GM23338 (cell line): ENCODE results near the gene LTV1. TPM values are rescaled to one million over a fixed set of nuclear protein-coding genes. Genes with fewer than 3 reads are reported as not detected.

Source experiments
- ATAC-seq: fragments of 200-7000 bp; cut with Tn5 transposase; 3 replicates; pipeline ENCODE4 v1.9.1; 2020
- DNase-seq: peaks from one replicate; pipeline ENCODE4 v3.0.0-alpha.2; 2015; ENCODE audit warnings: low spot score
- H2AFZ ChIP-seq: fragments of 200-600 bp; sonication (generic); 2 replicates; pipeline ENCODE4 v1.8.0; 2016; ENCODE audit warnings: antibody characterized with exemption, mild to moderate bottlenecking, moderate library complexity
- H3F3A ChIP-seq: fragments of 200-600 bp; sonication (generic); replicated peaks from 2 replicates; pipeline ENCODE4 v1.8.0; 2017; ENCODE audit warnings: antibody characterized with exemption, mixed run types, low read depth
- H3K27ac ChIP-seq: fragments of 200-600 bp; sonication (generic); 2 replicates; pipeline ENCODE4 v1.6.1; 2016; ENCODE audit warnings: low read depth
- H3K27me3 ChIP-seq: fragments of 200-600 bp; sonication (generic); 2 replicates; pipeline ENCODE4 v1.8.0; 2016; ENCODE audit warnings: mild to moderate bottlenecking, mixed run types, moderate library complexity; ENCODE audit not compliant: insufficient read depth
- H3K36me3 ChIP-seq: fragments of 200-600 bp; sonication (generic); 2 replicates; pipeline ENCODE4 v1.8.0; 2016; ENCODE audit warnings: mild to moderate bottlenecking; ENCODE audit not compliant: insufficient read depth
- H3K4me1 ChIP-seq: fragments of 200-600 bp; sonication (generic); 2 replicates; pipeline ENCODE4 v1.8.0; 2016; ENCODE audit warnings: mild to moderate bottlenecking, moderate library complexity; ENCODE audit not compliant: insufficient read depth
- H3K4me2 ChIP-seq: fragments of 200-600 bp; sonication (generic); 2 replicates; pipeline ENCODE4 v1.7.1; 2017; ENCODE audit warnings: mixed run types
- H3K4me3 ChIP-seq: fragments of 200-600 bp; sonication (generic); 2 replicates; pipeline ENCODE4 v1.6.1; 2016; ENCODE audit warnings: mixed run types
- H3K79me2 ChIP-seq: fragments of 200-600 bp; sonication (generic); replicated peaks from 2 replicates; pipeline ENCODE4 v1.8.0; 2017; ENCODE audit warnings: mild to moderate bottlenecking; ENCODE audit not compliant: insufficient read depth
- H3K9me2 ChIP-seq: fragments of 200-600 bp; sonication (generic); 2 replicates; pipeline ENCODE4 v1.8.0; 2017; ENCODE audit not compliant: insufficient read depth
- H4K20me1 ChIP-seq: fragments of 200-600 bp; sonication (generic); replicated peaks from 2 replicates; pipeline ENCODE4 v1.8.0; 2017; ENCODE audit warnings: mild to moderate bottlenecking; ENCODE audit not compliant: insufficient read depth
- H3K27ac Mint-ChIP-seq: 2 replicates; pipeline ENCODE4 v1.8.0; 2020; ENCODE audit warnings: inconsistent platforms, mild to moderate bottlenecking, moderate library complexity, mixed read lengths
- H3K27me3 Mint-ChIP-seq: 3 replicates; pipeline ENCODE4 v1.8.0; 2022; ENCODE audit warnings: low read depth, mild to moderate bottlenecking, moderate library complexity, mixed read lengths, inconsistent platforms; ENCODE audit not compliant: insufficient read depth, poor library complexity
- H3K36me3 Mint-ChIP-seq: 3 replicates; pipeline ENCODE4 v1.8.0; 2021; ENCODE audit warnings: low read depth, mild to moderate bottlenecking, inconsistent platforms, moderate library complexity, mixed read lengths
- H3K4me1 Mint-ChIP-seq: 3 replicates; pipeline ENCODE4 v1.8.0; 2020; ENCODE audit warnings: mild to moderate bottlenecking, inconsistent platforms, mixed read lengths
- H3K4me3 Mint-ChIP-seq: 3 replicates; pipeline ENCODE4 v1.8.0; 2021; ENCODE audit warnings: moderate library complexity, mild to moderate bottlenecking, inconsistent platforms, mixed read lengths
- H3K9me3 Mint-ChIP-seq: 3 replicates; pipeline ENCODE4 v1.8.0; 2020; ENCODE audit warnings: moderate library complexity, mild to moderate bottlenecking, inconsistent platforms, mixed read lengths
- CREB1 ChIP-seq: fragments of 250-450 bp; sonication (Bioruptor Pico); IDR thresholded peaks from 2 replicates; pipeline ENCODE4 v1.5.0; 2020; ENCODE audit warnings: low read depth, mild to moderate bottlenecking, moderate library complexity
- EZH2 ChIP-seq: fragments of 200-600 bp; sonication (generic); IDR thresholded peaks from one replicate; pipeline ENCODE4 v1.8.0; 2017; ENCODE audit warnings: antibody characterized with exemption, mild to moderate bottlenecking, low read depth; ENCODE audit not compliant: unreplicated experiment
- EZH2phosphoT487 ChIP-seq: fragments of 200-600 bp; sonication (generic); IDR thresholded peaks from one replicate; pipeline ENCODE4 v1.8.1; 2018; ENCODE audit warnings: antibody characterized with exemption; ENCODE audit not compliant: unreplicated experiment
- JUNB ChIP-seq: IDR thresholded peaks from one replicate; pipeline ENCODE4 v1.6.1; 2016; ENCODE audit warnings: antibody characterized with exemption; ENCODE audit not compliant: unreplicated experiment
- NANOG ChIP-seq: IDR thresholded peaks from 2 replicates; pipeline ENCODE4 v1.6.1; 2016; ENCODE audit warnings: antibody characterized with exemption, borderline replicate concordance
- POLR2AphosphoS5 ChIP-seq: IDR thresholded peaks from 2 replicates; pipeline ENCODE4 v1.6.1; 2016; ENCODE audit warnings: antibody characterized with exemption, low read depth
- ZNF114 ChIP-seq: fragments of 250-450 bp; sonication (Bioruptor Pico); IDR thresholded peaks from 2 replicates; pipeline ENCODE4 v1.5.0; 2020; ENCODE audit warnings: mild to moderate bottlenecking, moderate library complexity
- polyA plus RNA-seq: library from polyadenylated mRNA; unstranded; fragments of >200 nt; fragmentation: Nextera tagmentation; extraction: Ambion mirVana; gene quantifications from 2 replicates; pipeline ENCODE4 v1.2.1, GENCODE V29; 2016
- total RNA-seq: library from RNA; depleted of rRNA; stranded (reverse); fragments of >200 nt; shearing (Covaris generic); gene quantifications from 2 replicates; pipeline ENCODE4 v1.2.3, GENCODE V29; 2014
- TF ChIP-seq, protein P1 (sequence below), 2 experiments: fragments of 200-600 bp in 1 of 2; sonication (generic) in 1 of 2; conservative IDR thresholded peaks; 2 replicates each; pipeline versions ENCODE4 v1.5.1 to v1.6.1; 2016 to 2017; ENCODE audit warnings: antibody characterized with exemption in 2 of 2, low read depth in 2 of 2, mild to moderate bottlenecking in 2 of 2, moderate library complexity in 1 of 2
- TF ChIP-seq, protein P2 (sequence below): fragments of 250-450 bp; sonication (Bioruptor Pico); IDR thresholded peaks from 2 replicates; pipeline ENCODE4 v1.5.0; 2020; ENCODE audit warnings: mild to moderate bottlenecking, moderate library complexity
- TF ChIP-seq, protein P3 (sequence below): IDR thresholded peaks from one replicate; pipeline ENCODE4 v1.6.1; 2018; ENCODE audit warnings: antibody characterized with exemption; ENCODE audit not compliant: unreplicated experiment

The LTV1 gene
- total and polyA plus RNA-seq, 2 experiments from 2014 or later, result 36.5 to 72.4 TPM

DNA sequence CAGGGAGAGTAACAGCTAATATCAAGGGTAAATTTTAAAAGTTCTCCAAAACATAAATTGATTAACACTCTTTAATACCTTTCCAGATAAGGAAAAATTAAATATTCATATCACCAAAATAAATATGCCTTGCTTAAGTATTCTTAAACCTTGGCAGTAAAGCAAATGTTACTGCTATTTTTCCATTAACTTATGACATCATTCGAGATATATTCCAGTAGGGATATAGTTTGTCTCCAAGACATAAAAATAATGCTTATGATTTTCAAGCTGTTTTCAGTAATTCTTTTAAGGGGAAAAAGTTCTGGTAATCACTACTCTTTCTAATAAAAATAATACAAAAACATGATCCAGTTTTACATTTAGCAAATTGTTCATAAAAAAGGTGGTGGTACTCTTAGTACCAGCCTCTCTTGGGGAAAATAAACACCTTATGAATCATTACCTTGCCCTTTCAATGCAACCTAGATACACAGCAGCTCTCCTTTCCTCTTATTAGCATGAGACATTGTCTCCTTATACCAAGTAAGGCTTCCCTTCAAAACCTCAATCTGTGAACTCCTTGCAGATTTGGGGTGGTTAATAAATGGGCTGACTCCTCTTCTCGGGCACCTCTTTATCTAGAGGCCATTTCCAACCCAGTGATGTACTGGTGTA, 31.5 kb upstream of the LTV1 start:
- H3K36me3 Mint-ChIP-seq, result peaks cover 25% of the 10 kb centered on the region
- Histone ChIP-seq H3K79me2 (no peaks in the 10 kb centered on the region), H2AFZ (no peak overlapping the region), H3K36me3 (peaks cover 3% of the 10 kb centered on the region; the same call in 1 of the 2 replicates), H3K9me2 (peaks cover 7% of the 10 kb centered on the region; the same call in 1 of the 2 replicates), H3K4me1 (no peaks in the 10 kb centered on the region), H3K27ac (no peak overlapping the region), H3K4me3 (no peak overlapping the region), H3K27me3 (no peaks in the 10 kb centered on the region), H4K20me1 (no peaks in the 10 kb centered on the region), H3K4me2 (no peak overlapping the region), H3F3A (no peaks in the 10 kb centered on the region)
- peaks cover under 1% of the 10 kb centered on the region for H3K27me3 Mint-ChIP-seq
- H3K27ac Mint-ChIP-seq, result no peak overlapping the region
- no peak for DNase-seq
- no peak for ATAC-seq
- H3K4me3 Mint-ChIP-seq, result no peak overlapping the region
- no peaks in the 10 kb centered on the region for H3K9me3 Mint-ChIP-seq
- H3K4me1 Mint-ChIP-seq, result no peaks in the 10 kb centered on the region
- TF ChIP-seq JUNB, result no peak
- no peak for TF ChIP-seq EZH2

DNA sequence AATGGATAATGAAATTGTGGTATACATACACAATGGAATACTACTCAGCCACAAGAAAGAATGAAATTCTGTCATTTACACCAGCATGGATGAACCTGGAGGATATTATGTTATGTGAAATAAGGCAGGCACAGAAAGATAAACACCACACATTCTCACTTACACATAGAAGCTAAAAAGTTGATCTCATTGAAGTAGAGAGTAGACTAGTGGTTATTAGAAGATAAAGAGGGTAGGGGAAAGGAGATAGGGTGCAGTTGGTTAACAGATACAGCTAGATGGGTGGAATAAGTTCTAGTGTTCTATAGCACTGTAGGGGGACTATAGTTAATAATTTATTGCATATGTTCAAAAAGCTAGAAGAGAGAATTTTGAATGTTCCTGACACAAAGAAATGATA, 25.5 kb upstream of the LTV1 start:
- DNase-seq (no peak), ATAC-seq (no peak)
- Histone ChIP-seq H2AFZ (no peak overlapping the region), H3K4me1 (peaks cover 4% of the 10 kb centered on the region), H3K27me3 (no peaks in the 10 kb centered on the region), H3K36me3 (no peaks in the 10 kb centered on the region; the same call in 1 of the 2 replicates), H3K4me3 (no peak overlapping the region), H4K20me1 (no peaks in the 10 kb centered on the region; the same call in 1 of the 2 replicates), H3K4me2 (no peak overlapping the region), H3K79me2 (no peaks in the 10 kb centered on the region), H3F3A (no peaks in the 10 kb centered on the region), H3K9me2 (0 out of 2 replicates have a peak, but pooled peaks cover 3% of the 10 kb centered on the region), H3K27ac (no peak overlapping the region)
- Mint-ChIP-seq H3K27me3 (peaks cover 5% of the 10 kb centered on the region), H3K4me1 (peaks cover 5% of the 10 kb centered on the region), H3K36me3 (peaks cover 7% of the 10 kb centered on the region; the same call in 2 of the 3 replicates), H3K9me3 (no peaks in the 10 kb centered on the region), H3K4me3 (no peak overlapping the region), H3K27ac (no peak overlapping the region)
- TF ChIP-seq, protein P1, sequence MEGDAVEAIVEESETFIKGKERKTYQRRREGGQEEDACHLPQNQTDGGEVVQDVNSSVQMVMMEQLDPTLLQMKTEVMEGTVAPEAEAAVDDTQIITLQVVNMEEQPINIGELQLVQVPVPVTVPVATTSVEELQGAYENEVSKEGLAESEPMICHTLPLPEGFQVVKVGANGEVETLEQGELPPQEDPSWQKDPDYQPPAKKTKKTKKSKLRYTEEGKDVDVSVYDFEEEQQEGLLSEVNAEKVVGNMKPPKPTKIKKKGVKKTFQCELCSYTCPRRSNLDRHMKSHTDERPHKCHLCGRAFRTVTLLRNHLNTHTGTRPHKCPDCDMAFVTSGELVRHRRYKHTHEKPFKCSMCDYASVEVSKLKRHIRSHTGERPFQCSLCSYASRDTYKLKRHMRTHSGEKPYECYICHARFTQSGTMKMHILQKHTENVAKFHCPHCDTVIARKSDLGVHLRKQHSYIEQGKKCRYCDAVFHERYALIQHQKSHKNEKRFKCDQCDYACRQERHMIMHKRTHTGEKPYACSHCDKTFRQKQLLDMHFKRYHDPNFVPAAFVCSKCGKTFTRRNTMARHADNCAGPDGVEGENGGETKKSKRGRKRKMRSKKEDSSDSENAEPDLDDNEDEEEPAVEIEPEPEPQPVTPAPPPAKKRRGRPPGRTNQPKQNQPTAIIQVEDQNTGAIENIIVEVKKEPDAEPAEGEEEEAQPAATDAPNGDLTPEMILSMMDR (conservative IDR thresholded peaks at IDR 0.05; ENCODE audit: low read depth in 2 of 2), result no peak
- TF ChIP-seq NANOG (no peak), POLR2AphosphoS5 (no peak), EZH2phosphoT487 (no peak), CREB1 (CRISPR knock-in tag) (no peak), ZNF114 (CRISPR knock-in tag) (no peak)
- TF ChIP-seq, protein P2, sequence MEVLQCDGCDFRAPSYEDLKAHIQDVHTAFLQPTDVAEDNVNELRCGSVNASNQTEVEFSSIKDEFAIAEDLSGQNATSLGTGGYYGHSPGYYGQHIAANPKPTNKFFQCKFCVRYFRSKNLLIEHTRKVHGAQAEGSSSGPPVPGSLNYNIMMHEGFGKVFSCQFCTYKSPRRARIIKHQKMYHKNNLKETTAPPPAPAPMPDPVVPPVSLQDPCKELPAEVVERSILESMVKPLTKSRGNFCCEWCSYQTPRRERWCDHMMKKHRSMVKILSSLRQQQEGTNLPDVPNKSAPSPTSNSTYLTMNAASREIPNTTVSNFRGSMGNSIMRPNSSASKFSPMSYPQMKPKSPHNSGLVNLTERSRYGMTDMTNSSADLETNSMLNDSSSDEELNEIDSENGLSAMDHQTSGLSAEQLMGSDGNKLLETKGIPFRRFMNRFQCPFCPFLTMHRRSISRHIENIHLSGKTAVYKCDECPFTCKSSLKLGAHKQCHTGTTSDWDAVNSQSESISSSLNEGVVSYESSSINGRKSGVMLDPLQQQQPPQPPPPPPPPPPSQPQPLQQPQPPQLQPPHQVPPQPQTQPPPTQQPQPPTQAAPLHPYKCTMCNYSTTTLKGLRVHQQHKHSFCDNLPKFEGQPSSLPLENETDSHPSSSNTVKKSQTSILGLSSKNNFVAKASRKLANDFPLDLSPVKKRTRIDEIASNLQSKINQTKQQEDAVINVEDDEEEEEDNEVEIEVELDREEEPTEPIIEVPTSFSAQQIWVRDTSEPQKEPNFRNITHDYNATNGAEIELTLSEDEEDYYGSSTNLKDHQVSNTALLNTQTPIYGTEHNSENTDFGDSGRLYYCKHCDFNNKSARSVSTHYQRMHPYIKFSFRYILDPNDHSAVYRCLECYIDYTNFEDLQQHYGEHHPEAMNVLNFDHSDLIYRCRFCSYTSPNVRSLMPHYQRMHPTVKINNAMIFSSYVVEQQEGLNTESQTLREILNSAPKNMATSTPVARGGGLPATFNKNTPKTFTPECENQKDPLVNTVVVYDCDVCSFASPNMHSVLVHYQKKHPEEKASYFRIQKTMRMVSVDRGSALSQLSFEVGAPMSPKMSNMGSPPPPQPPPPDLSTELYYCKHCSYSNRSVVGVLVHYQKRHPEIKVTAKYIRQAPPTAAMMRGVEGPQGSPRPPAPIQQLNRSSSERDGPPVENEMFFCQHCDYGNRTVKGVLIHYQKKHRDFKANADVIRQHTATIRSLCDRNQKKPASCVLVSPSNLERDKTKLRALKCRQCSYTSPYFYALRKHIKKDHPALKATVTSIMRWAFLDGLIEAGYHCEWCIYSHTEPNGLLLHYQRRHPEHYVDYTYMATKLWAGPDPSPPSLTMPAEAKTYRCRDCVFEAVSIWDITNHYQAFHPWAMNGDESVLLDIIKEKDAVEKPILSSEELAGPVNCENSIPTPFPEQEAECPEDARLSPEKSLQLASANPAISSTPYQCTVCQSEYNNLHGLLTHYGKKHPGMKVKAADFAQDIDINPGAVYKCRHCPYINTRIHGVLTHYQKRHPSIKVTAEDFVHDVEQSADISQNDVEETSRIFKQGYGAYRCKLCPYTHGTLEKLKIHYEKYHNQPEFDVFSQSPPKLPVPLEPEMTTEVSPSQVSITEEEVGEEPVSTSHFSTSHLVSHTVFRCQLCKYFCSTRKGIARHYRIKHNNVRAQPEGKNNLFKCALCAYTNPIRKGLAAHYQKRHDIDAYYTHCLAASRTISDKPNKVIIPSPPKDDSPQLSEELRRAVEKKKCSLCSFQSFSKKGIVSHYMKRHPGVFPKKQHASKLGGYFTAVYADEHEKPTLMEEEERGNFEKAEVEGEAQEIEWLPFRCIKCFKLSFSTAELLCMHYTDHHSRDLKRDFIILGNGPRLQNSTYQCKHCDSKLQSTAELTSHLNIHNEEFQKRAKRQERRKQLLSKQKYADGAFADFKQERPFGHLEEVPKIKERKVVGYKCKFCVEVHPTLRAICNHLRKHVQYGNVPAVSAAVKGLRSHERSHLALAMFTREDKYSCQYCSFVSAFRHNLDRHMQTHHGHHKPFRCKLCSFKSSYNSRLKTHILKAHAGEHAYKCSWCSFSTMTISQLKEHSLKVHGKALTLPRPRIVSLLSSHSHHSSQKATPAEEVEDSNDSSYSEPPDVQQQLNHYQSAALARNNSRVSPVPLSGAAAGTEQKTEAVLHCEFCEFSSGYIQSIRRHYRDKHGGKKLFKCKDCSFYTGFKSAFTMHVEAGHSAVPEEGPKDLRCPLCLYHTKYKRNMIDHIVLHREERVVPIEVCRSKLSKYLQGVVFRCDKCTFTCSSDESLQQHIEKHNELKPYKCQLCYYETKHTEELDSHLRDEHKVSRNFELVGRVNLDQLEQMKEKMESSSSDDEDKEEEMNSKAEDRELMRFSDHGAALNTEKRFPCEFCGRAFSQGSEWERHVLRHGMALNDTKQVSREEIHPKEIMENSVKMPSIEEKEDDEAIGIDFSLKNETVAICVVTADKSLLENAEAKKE (CRISPR knock-in tag), result no peak
- TF ChIP-seq, protein P3, sequence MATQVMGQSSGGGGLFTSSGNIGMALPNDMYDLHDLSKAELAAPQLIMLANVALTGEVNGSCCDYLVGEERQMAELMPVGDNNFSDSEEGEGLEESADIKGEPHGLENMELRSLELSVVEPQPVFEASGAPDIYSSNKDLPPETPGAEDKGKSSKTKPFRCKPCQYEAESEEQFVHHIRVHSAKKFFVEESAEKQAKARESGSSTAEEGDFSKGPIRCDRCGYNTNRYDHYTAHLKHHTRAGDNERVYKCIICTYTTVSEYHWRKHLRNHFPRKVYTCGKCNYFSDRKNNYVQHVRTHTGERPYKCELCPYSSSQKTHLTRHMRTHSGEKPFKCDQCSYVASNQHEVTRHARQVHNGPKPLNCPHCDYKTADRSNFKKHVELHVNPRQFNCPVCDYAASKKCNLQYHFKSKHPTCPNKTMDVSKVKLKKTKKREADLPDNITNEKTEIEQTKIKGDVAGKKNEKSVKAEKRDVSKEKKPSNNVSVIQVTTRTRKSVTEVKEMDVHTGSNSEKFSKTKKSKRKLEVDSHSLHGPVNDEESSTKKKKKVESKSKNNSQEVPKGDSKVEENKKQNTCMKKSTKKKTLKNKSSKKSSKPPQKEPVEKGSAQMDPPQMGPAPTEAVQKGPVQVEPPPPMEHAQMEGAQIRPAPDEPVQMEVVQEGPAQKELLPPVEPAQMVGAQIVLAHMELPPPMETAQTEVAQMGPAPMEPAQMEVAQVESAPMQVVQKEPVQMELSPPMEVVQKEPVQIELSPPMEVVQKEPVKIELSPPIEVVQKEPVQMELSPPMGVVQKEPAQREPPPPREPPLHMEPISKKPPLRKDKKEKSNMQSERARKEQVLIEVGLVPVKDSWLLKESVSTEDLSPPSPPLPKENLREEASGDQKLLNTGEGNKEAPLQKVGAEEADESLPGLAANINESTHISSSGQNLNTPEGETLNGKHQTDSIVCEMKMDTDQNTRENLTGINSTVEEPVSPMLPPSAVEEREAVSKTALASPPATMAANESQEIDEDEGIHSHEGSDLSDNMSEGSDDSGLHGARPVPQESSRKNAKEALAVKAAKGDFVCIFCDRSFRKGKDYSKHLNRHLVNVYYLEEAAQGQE, result no peak
